Keratinocyte (primary cell): Measurements from ENCODE around the gene TOE1.

Experiments used
- EZH2 ChIP-seq: IDR thresholded peaks from one replicate; pipeline ENCODE4 v1.6.1; 2012; ENCODE audit warnings: inconsistent platforms, mild to moderate bottlenecking, low read length, moderate library complexity
- TF ChIP-seq, protein P1 (sequence below), 3 experiments: IDR thresholded peaks in 1 of 3; conservative IDR thresholded peaks in 1 of 3; optimal IDR thresholded peaks in 1 of 3; 2 replicates in 2 of 3; 3 replicates in 1 of 3; pipeline versions ENCODE3 to v1.5.1; 2011; ENCODE audit warnings: low read length in 3 of 3, mild to moderate bottlenecking in 3 of 3, moderate library complexity in 2 of 3, control low read depth in 1 of 3, inconsistent platforms in 1 of 3; ENCODE audit not compliant: insufficient read depth in 2 of 3; ENCODE audit errors: extremely low read depth in 1 of 3

DNA sequence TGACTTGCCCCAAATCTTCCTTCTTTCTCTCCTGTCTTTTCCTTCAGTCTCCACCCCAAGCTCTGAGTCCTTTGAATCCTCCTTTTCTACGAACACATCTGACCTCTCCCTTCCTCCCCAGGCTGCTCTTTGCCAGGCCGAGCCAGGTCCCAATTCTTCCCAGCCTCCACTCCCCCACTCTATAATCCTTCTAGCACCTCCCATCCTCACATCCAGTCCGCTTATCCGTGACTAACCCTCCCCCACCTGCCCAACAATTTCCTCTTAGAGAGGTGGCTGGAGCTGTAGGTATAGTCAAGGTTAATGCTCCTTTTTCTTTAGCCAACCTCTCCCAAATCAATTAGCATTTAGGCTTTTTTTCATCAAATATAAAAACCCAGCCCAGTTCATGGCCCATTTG, 22.8 kb upstream of the TOE1 start:
- no peak for TF ChIP-seq EZH2
- TF ChIP-seq, protein P1, sequence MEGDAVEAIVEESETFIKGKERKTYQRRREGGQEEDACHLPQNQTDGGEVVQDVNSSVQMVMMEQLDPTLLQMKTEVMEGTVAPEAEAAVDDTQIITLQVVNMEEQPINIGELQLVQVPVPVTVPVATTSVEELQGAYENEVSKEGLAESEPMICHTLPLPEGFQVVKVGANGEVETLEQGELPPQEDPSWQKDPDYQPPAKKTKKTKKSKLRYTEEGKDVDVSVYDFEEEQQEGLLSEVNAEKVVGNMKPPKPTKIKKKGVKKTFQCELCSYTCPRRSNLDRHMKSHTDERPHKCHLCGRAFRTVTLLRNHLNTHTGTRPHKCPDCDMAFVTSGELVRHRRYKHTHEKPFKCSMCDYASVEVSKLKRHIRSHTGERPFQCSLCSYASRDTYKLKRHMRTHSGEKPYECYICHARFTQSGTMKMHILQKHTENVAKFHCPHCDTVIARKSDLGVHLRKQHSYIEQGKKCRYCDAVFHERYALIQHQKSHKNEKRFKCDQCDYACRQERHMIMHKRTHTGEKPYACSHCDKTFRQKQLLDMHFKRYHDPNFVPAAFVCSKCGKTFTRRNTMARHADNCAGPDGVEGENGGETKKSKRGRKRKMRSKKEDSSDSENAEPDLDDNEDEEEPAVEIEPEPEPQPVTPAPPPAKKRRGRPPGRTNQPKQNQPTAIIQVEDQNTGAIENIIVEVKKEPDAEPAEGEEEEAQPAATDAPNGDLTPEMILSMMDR (optimal IDR thresholded peaks at IDR 0.05 in 1 of 3, IDR thresholded peaks at IDR 0.05 in 1 of 3, conservative IDR thresholded peaks at IDR 0.05 in 1 of 3; ENCODE audit: extremely low read depth in 1 of 3, insufficient read depth in 2 of 3, low read length in 3 of 3) = no peak
